GM12878 (cell line): ENCODE results near the gene GNG13. TPM values are rescaled to one million over a fixed set of nuclear protein-coding genes. Genes with fewer than 3 reads are reported as not detected.
A peak's percentile ranks its signal among the peaks of the same experiment; 100 is the strongest.

ENCODE experiments used
- ATAC-seq: fragments of 200-7000 bp; cut with Tn5 transposase; 3 replicates; pipeline ENCODE4 v1.9.1; 2020; ENCODE audit warnings: mild to moderate bottlenecking, moderate library complexity
- BruUV-seq: library from RNA; stranded (reverse); fragments of 400-500 nt; replicated peaks from 2 replicates; lab custom pipeline; 2021; lab: Mats Ljungman, UMichigan
- CTCF ChIA-PET: fragments of 300-600 bp; sonication (Branson Sonifier 250); formaldehyde crosslinking; extraction: SDS; loops from one replicate; lab custom pipeline; 2021; ENCODE audit warnings: inconsistent platforms; lab: Yijun Ruan, JAX
- POLR2A ChIA-PET: fragments of 350-600 bp; formaldehyde crosslinking; extraction: SDS; loops from one replicate; lab custom pipeline; 2021; ENCODE audit warnings: inconsistent platforms; lab: Charles Lee
- RAD21 ChIA-PET: fragments of 300-600 bp; sonication (Branson Sonifier 250); formaldehyde crosslinking; loops from one replicate; lab custom pipeline; 2023; ENCODE audit warnings: antibody characterized with exemption; ENCODE audit not compliant: unreplicated experiment; lab: Charles Lee
- SMC1A ChIA-PET: fragments of 300-600 bp; sonication (Branson Sonifier 250); formaldehyde crosslinking; loops from one replicate; lab custom pipeline; 2023; ENCODE audit not compliant: unreplicated experiment, uncharacterized antibody; lab: Charles Lee
- DNase-seq: peaks from one replicate; pipeline ENCODE4 v3.0.0-alpha.2; 2011; ENCODE audit warnings: low read depth, low spot score
- FAIRE-seq: peaks from 3 replicates; lab custom pipeline; 2011; peaks lifted over from hg19 to GRCh38; lab: Jason Lieb, UNC
- H2AFZ ChIP-seq: 2 replicates; pipeline ENCODE4 v1.6.0; 2011; ENCODE audit warnings: low read depth, low read length, control low read depth; ENCODE audit not compliant: control insufficient read depth
- H3K27ac ChIP-seq: 2 replicates; pipeline ENCODE4 v1.5.1; 2011; ENCODE audit warnings: control low read depth; ENCODE audit not compliant: control insufficient read depth, insufficient read depth
- H3K27me3 ChIP-seq, 2 experiments: replicated peaks in 1 of 2; 2 replicates each; pipeline versions ENCODE4 v1.6.0 to v1.6.1; 2011; ENCODE audit warnings: low read length in 1 of 2; ENCODE audit not compliant: control insufficient read depth in 2 of 2, insufficient read depth in 2 of 2
- H3K36me3 ChIP-seq, 2 experiments: 2 replicates each; pipeline ENCODE4 v1.5.1; 2011; ENCODE audit warnings: low read length in 1 of 2; ENCODE audit not compliant: control insufficient read depth in 2 of 2, insufficient read depth in 2 of 2
- H3K4me1 ChIP-seq: 2 replicates; pipeline ENCODE4 v1.6.1; 2011; ENCODE audit warnings: mild to moderate bottlenecking, low read length, moderate library complexity, mixed read lengths; ENCODE audit not compliant: control insufficient read depth, insufficient read depth
- H3K4me2 ChIP-seq: 2 replicates; pipeline ENCODE4 v1.6.0; 2011; ENCODE audit warnings: control low read depth; ENCODE audit not compliant: control insufficient read depth, insufficient read depth
- H3K4me3 ChIP-seq: fragments of 200-600 bp; sonication (generic); 2 replicates; pipeline ENCODE4 v1.5.1; 2016
- H3K79me2 ChIP-seq: 2 replicates; pipeline ENCODE4 v1.6.0; 2011; ENCODE audit warnings: low read length; ENCODE audit not compliant: control insufficient read depth, insufficient read depth
- H3K9ac ChIP-seq: 2 replicates; pipeline ENCODE4 v1.8.0; 2011; ENCODE audit warnings: low read length, control low read depth, mixed read lengths; ENCODE audit not compliant: control insufficient read depth, insufficient read depth
- H3K9me3 ChIP-seq: replicated peaks from 3 replicates; pipeline ENCODE4 v1.5.1; 2011; ENCODE audit warnings: mild to moderate bottlenecking, low read length; ENCODE audit not compliant: control insufficient read depth, insufficient read depth
- H4K20me1 ChIP-seq: 2 replicates; pipeline ENCODE4 v1.6.0; 2011; ENCODE audit not compliant: control insufficient read depth, insufficient read depth
- EED ChIP-seq: sonication (generic); IDR thresholded peaks from 2 replicates; pipeline ENCODE4 v1.6.1; 2016; ENCODE audit warnings: antibody characterized with exemption, low read depth
- MEF2A ChIP-seq: IDR thresholded peaks from 2 replicates; pipeline ENCODE4 v1.6.1; 2011; ENCODE audit warnings: low read depth, mild to moderate bottlenecking, low read length, moderate library complexity; ENCODE audit not compliant: insufficient read depth
- RUNX3 ChIP-seq: IDR thresholded peaks from 2 replicates; pipeline ENCODE4 v1.6.1; 2012; ENCODE audit warnings: low read length, inconsistent platforms
- WGBS: methylation state at CpG from one replicate; pipeline ENCODE4 v1.1.6; 2016; ENCODE audit warnings: low lambda C conversion rate; ENCODE audit not compliant: insufficient replicate concordance, insufficient coverage; ENCODE audit errors: missing lambda C conversion rate; 5-methylcytosine and 5-hydroxymethylcytosine counted together
- in situ Hi-C: fragments of 300-500 bp; cut with MboI; formaldehyde crosslinking; loops from 9 replicates; pipeline ENCODE4 v1.14.3; 2018; ENCODE audit warnings: mixed read lengths
- intact Hi-C: fragments of 100-400 bp; cut with micrococcal nuclease; formaldehyde crosslinking; loops from one replicate; pipeline ENCODE4 v1.14.2; 2022; ENCODE audit not compliant: unreplicated experiment
- polyA plus RNA-seq, 11 experiments: library from polyadenylated mRNA; depleted of rRNA in 4 of 11; unstranded in 6 of 11; stranded (reverse) in 5 of 11; fragments of >200 nt; fragmentation: Nextera tagmentation in 4 of 11; fragmentation: Illumina TruSeq in 1 of 11; extraction: Ambion mirVana in 4 of 11; extraction: Trizol in 1 of 11; gene quantifications; 1 replicate in 1 of 11; 2 replicates in 10 of 11; pipeline versions ENCODE4 v1.2.1 to v1.2.3, GENCODE V29; 2011 to 2016; ENCODE audit warnings: inconsistent platforms in 2 of 11, missing spikeins in 2 of 11, low read depth in 1 of 11
- total RNA-seq, 4 experiments: library from RNA; depleted of rRNA in 3 of 4; stranded (reverse); fragments of >200 nt in 3 of 4; fragmentation: Illumina TruSeq in 1 of 4; extraction: Trizol in 1 of 4; gene quantifications; 2 replicates each; pipeline versions ENCODE4 v1.2.1 to v1.2.3, GENCODE V29; 2013 to 2021

GNG13 gene
- total and polyA plus RNA-seq, 10 of the 15 experiments (the other 5 are each of a cell fraction or from before 2014, with no cell fraction given) = not detected

DNA sequence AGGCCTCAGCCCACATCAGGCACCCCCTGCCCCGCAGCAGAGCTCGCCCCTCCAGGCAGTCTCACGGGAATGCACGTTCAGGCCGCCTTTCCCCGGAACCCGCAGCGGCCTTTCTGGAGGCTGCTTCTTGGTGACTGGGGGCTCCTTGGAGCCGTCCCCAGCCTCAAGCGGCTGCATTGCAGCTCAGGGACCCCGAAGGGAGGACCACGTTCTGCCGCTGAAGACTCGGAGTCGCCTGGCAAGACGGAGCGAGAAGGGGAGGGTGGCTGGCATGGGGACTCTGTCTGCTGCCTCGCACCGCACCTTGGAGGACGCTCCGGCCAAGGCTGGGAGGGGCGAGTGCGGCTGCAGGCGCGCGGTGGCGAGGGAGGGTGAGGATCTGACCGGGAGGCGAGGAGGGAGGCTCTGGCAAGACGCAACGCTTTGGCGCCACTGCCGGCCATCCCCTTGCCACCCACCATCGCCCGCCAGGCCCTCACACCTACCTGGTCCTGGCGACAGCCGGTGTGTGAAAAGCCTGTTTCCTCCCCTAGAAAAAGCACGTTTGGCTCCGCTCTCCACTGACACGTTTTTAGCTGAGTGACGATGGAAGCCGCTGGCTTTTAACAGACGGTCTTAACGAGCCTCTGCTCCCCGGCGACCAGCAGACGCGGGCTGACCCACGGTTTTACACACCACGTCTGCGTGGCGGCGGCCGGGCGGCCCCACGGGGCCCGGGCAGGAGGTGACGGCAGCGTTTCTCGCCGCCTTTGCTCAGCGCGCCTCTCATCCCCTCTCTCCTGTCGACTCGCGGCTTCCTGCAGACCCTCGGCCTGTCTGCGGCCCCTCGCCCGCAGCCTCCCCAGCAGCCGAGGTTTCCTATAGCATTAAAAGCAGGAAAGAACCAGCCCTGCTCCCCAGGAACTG, 16.7 kb upstream of the GNG13 start:
- Histone ChIP-seq H4K20me1 (no peaks in the 10 kb centered on the region), H3K4me2 (no peak overlapping the region), H2AFZ (no peak overlapping the region), H3K27me3 (no peaks in the 10 kb centered on the region; a peak in 1 of 4 replicates), H3K36me3 (no peaks in the 10 kb centered on the region), H3K4me3 (no peak overlapping the region), H3K4me1 (no peaks in the 10 kb centered on the region), H3K9me3 (no peaks in the 10 kb centered on the region; the same call in 2 of the 3 replicates), H3K79me2 (no peaks in the 10 kb centered on the region), H3K9ac (no peak overlapping the region), H3K27ac (no peak overlapping the region)
- FAIRE-seq (no peak), DNase-seq (no peak), ATAC-seq (no peak)
- no peak for TF ChIP-seq MEF2A
- no TSS peak for BruUV-seq
- SMC1A ChIA-PET = no interaction called here
- RAD21 ChIA-PET = no interaction called here
- WGBS = 26% methylated on average over 63 of the region's 71 CpGs
- POLR2A ChIA-PET = interaction anchor here (0.7 kb wide), 1 partner anchor 1597 kb away, joined by 5 read pairs; no protein-coding TSS in a partner anchor
- in situ Hi-C loops = no loop called here
- CTCF ChIA-PET = no interaction called here
- intact Hi-C loops = no loop called here

DNA sequence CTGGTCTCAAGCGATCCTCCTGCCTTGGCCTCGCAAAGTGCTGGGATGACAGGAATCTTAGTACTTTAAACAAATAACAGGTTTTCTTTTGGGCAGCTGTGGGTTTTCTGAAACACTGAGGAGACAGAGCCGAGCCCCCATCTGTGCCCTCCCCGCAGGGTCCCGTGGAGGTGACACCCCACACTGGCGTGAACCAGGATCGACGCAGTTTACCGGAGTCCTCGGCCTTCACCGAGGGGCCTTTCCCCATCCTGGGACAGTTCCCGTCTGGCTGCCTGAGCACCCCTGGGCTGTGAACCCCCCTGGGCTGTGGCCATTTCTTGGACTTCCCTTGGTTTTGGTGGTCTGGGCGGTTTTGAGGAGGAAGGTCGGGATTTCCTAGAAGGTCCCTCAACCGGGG, 15.3 kb upstream of the GNG13 start:
- no TSS peak for BruUV-seq
- ChIA-PET CTCF (no interaction called here), RAD21 (no interaction called here), POLR2A (no interaction called here), SMC1A (no interaction called here)
- FAIRE-seq = no peak
- Histone ChIP-seq H3K4me2 (no peak overlapping the region), H3K36me3 (no peaks in the 10 kb centered on the region), H3K9me3 (no peaks in the 10 kb centered on the region), H3K27me3 (no peaks in the 10 kb centered on the region; a peak in 1 of 4 replicates), H3K27ac (no peak overlapping the region), H3K9ac (no peak overlapping the region), H2AFZ (no peak overlapping the region), H3K79me2 (no peaks in the 10 kb centered on the region), H4K20me1 (no peaks in the 10 kb centered on the region), H3K4me3 (no peak overlapping the region), H3K4me1 (no peaks in the 10 kb centered on the region; the same call in 1 of the 2 replicates)
- no peak for ATAC-seq
- DNase-seq = no peak
- intact Hi-C loops = no loop called here
- no peak for TF ChIP-seq EED
- 0 out of 2 replicates have a peak, but pooled peaks have one; percentile 8 for TF ChIP-seq RUNX3
- in situ Hi-C loops = no loop called here
- WGBS = 58% methylated on average over 15 of the region's 15 CpGs
